Activated T-helper 1 cell treated with anti-CD3 and anti-CD28 coated beads, Interleukin-12 subunit alpha, Interleukin-12 subunit beta, Interleukin-2, Interleukin-4 antibody, amounts not matched to agents 30 ng/mL and 10 ng/mL and 1 ng/mL, durations not matched to agents 14 hours and 24 hours and 36 hours (primary cell): ENCODE results near the gene RNF149. TPM values are rescaled to one million over a fixed set of nuclear protein-coding genes. Genes with fewer than 3 reads are reported as not detected.

ENCODE experiments used
- total RNA-seq: library from RNA; stranded (reverse); gene quantifications from 2 replicates; pipeline ENCODE4 v1.2.3, GENCODE V29; 2022

The RNF149 gene
- total RNA-seq, 1 donor from 2014 or later, result 55.9 TPM

Other genes with a start within 250 kb of the RNF149 start
- gene TBC1D8, start 157.3 kb downstream of the RNF149 start, total RNA-seq, result 0.91 and 1.1 TPM in 2 replicates
- gene CNOT11, start 55.8 kb downstream of the RNF149 start, total RNA-seq, result 70.6 and 74.7 TPM in 2 replicates
- gene CREG2, start 78.8 kb upstream of the RNF149 start, total RNA-seq, result not detected in 2 replicates
- 0.78 and 1.2 TPM in 2 replicates for gene RFX8, start 166.4 kb upstream of the RNF149 start, total RNA-seq